GM19372 (cell line): ENCODE data around the gene PP2D1.
"Not testable (repeated sequence)": the region's sequence is repeated elsewhere in the genome, so short reads cannot be mapped to it uniquely, and the experiment has no call there.

ENCODE experiments used
- ATAC-seq: cut with Tn5 transposase; IDR thresholded peaks from one replicate; pipeline ENCODE4 v1.9.1; 2021; ENCODE audit warnings: mild to moderate bottlenecking, low read depth, moderate library complexity; ENCODE audit not compliant: unreplicated experiment

The PP2D1 gene

DNA sequence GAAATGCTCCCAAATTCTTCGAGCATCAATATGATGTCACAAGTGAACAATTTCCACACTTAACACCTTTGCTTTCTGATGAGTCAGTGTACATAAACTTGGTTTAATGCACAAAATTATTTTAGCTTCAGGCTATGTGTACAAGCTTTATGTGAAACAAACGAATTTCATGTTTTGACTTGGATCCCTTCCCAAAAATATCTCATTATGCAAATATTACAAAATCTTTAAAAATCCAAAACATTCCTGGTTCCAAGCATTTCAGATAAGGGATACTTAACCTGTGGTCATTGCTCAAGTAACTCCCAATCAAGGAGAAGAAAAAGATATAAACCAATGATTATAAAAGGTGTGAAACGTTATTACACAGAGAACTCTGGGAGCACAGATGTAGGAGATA is 40.0 kb downstream of the PP2D1 start:
- no peak for ATAC-seq

DNA sequence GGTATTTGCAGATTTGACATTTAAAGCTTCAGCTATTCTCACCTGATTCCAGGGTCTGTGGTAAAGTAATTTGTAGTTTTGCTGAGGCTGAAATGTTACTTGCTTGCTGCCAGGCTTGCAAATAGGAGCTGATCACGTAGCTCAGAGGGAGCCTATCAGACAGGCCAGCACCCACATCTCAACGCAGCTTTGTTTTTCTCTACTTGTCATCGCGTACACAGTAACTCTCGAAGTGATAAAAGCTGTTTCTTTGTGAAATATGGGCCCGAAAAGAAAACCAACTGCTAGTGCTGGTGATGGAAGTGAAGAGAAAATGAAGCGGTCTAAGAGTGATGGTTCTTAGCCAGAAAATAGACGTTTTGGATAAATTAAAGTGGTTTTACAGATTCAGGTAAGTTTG is 41.7 kb downstream of the PP2D1 start:
- no peak for ATAC-seq

DNA sequence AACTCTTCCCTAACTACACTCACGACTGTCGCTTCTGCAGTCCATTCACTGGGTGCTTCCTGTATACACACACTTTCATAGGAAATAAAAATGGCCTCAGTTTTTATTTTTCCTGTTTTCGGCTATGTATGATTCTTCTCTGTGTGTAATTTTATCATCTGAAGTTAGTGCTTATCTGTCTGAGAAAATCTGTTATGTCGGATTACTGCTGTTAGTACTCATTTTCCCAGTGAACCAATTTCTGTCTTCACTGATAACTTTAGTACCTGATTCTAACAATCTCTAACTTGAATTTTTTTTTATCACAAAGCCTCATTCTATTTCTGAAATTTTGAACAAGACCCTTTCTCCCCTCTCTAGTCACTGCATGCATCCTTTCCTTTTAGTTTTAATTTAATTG is 44.3 kb downstream of the PP2D1 start:
- no peak for ATAC-seq

DNA sequence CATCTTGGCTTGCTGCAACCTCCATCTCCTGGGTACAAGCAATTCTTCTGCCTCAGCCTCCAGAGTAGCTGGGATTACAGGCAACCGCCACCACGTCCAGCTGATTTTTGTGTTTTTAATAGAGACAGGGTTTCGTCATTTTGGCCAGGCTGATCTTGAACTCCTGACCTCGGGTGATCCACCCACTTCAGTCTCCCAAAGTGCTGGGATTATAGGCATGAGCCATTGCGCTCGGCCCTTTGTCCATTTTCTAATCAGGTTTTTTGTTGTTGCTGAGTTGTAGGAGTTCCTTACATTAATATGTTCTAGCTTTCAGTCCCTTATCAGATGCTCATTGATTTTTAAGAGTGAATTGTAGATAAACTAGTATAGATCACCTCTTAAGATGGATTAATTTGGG is 44.9 kb downstream of the PP2D1 start:
- no peak for ATAC-seq

DNA sequence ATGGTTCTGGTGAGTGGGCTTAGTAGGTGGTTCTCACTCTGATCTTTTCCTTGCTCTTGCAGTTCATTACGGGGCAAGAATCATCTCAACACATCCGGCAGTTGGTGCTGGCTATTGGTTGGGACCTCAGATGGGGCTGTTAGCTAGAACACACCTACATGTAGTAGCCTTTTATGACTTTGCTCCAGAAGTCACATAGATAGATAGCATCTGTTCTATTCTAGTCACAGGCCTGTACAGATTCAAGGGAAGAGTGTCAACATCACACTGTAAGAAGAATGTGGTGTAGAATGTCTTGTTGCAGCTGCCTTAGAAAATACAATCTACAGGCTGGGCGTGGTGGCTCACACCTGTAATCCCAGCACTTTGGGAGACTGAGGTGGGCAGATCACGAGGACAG is 50.1 kb downstream of the PP2D1 start:
- ATAC-seq = no peak

DNA sequence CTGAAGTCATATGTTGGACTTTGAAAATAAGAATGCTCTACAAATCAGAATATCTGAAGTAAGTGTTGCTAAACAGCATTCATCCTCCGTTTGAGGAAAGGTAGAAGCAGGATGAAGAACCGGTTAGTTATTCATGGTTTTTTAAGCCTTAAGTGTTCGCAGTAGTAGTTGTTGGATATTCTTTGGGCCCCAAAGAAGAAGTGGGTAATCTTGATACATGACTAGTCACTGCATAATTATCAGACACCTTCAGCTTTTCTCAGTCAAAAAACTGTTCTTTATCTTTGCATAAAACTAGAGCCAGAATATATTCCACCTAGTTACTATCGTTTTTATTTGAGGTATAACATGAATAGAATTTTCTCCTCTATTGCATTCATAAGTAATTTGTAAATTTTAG is 51.4 kb downstream of the PP2D1 start:
- ATAC-seq = no peak

DNA sequence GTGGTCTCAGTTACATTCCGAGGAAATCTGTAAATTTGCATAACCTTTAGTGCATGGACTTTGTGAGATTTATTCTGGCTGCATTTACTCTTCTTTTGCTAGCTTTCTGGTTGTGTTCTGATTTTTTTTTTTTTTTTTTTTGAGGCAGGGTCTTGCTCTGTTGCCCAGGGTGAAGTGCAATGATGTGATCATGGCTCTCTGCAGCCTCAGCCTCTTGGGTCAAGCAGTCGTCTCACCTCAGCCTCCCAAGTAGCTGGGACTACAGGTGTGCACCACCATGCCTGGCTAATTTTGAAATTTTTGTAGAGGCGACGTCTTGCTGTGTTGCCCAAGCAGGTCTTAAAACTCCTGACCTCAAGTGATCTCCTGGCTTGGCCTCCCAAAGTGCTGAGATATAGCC is 52.6 kb downstream of the PP2D1 start:
- ATAC-seq = no peak

DNA sequence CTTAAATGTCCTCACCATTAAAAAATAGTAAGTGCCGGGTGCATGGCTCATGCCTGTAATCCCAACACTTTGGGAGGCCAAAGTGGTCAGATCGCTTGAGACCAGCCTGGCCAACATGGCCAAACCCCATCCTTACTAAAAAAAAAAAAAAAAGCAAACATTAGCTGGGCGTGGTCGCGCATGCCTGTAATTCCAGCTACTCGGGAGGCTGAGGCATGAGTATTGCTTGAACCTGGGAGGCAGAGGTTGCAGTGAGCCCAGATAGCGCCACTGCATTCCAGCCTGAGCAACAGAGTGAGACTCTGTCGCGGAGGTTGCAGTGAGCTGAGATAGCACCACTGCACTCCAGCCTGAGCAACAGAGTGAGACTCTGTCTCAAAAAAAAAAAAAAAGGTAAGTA is 54.7 kb downstream of the PP2D1 start:
- ATAC-seq = not testable (repeated sequence)

DNA sequence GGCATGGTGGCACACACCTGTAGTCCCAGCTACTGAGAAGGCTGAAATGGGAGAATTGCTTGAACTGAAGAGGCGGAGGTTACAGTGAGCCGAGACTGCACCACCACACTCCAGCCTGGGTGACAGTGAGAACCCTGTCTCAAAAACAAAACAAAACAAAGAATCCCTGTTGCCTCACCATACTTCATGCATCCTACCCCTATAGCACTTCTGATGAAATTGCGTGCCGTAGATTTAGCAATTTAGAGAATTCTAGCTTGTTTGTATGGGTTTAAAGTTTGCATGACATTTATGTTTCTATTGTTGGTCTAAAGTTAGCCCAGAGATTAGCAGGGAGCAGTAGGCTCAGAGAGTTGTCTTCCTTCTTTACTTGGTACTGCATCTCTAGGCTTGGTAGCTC is 57.4 kb downstream of the PP2D1 start:
- ATAC-seq = no peak

DNA sequence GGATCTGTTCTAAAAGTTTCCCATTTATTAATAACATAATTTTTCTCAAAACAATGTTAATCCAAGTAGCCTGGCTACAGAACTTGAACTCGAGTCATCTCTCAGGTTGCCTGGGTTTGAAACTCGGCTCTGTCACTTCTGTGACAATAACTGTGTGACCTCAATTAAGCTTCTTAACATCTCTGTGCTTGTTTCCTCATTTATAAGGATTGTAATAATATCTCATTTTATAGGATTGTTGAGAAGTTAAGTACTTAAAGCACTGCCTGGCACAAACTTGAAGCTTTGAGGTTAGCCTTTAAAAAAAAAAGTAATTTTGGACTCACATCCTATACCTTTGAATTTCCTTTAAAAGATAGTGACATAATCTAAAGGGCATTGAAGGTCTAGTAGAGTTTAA is 61.7 kb downstream of the PP2D1 start:
- no peak for ATAC-seq

DNA sequence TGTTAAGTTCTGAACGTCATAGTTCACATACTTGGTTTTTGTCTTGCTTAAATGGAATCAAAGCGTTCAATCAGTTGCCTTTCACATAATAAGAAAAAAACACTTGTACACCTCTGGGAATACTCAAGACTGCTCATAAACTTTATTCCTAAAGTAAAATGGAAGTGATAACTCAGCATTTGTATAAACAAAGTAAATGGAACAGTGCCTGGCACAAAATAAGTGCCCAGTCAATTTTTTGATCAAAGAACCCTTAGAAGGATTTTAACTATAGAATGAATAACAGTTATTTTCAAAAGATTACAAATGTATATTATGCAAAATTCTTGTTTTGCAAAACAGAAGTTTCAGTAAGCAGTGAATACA is 63.9 kb downstream of the PP2D1 start:
- ATAC-seq = no peak

DNA sequence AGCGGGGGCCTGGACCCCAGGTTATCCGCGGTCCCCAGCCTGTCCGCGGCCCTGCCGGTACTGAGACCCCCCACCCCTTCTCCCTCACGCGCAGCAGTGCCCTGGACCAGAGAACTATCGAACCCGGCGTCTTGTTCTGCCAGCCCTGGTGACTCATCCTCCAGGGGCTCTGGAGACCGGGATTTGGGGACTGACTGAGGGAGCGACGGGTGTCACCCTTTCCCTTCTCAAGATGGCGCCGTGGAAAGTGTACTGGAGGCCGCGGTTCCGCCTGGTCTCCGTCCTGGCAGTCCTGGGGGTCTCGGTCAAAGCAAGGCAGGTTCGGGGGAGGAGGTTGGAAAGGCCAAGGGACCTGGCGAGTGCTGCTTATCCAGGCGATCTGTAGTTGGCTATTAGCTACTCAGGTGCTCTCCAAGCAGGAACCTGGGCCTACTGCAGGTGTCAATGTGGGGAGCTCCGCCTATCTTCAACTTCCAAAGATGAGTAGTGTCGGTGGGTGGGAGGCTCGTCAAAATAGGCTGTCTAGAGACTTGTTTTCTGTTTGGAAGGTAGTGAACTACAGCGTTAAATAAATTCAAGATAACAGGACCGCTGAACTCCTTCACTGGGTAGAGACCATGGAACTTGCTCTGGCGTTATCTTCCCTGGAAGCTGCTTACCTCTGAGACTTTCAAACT is 64.4 kb downstream of the PP2D1 start:
- ATAC-seq = peak; percentile 7

DNA sequence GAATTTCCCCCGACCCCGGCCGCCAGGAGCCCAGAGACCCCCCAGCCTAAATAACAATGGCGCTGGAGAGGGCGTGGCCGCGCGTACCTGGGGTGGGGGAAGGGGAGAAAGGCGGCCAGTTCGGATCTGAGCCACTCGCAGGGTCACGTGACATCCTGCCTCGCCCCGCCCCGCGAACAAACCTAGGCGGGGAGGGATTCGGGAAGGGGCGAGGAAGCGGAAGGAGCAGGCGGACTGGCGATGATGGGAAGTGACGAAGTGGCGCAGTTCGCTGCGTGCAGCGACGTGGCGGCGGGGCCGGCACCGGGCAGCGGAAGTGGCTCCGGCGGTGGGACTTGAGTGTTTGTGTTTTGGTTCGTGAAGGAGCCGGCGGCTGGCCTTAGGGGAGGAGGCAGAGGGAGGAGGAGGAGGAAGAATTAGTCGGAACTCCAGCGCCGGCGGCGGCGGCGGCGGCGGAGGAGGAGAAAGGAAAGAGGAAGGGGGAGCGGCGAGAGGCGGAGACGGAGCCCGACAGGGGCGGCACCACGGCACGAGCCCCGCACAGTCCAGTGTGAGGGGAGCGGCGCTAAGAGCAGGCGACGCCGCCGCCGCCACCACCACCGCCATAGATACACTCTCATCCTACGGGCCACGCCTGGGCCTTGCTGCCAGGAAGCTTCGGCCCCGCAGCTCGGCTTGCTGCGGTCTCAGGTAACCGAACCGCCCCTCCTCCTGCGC is 65.1 kb downstream of the PP2D1 start, which contains the start of gene RAB5A:
Gene RAB5A, plus strand, starts transcription at position 266 of the 717 bp plus-strand sequence. CDS start 3,802 bp downstream, outside the sequence.
- ATAC-seq = peak; percentile 94

DNA sequence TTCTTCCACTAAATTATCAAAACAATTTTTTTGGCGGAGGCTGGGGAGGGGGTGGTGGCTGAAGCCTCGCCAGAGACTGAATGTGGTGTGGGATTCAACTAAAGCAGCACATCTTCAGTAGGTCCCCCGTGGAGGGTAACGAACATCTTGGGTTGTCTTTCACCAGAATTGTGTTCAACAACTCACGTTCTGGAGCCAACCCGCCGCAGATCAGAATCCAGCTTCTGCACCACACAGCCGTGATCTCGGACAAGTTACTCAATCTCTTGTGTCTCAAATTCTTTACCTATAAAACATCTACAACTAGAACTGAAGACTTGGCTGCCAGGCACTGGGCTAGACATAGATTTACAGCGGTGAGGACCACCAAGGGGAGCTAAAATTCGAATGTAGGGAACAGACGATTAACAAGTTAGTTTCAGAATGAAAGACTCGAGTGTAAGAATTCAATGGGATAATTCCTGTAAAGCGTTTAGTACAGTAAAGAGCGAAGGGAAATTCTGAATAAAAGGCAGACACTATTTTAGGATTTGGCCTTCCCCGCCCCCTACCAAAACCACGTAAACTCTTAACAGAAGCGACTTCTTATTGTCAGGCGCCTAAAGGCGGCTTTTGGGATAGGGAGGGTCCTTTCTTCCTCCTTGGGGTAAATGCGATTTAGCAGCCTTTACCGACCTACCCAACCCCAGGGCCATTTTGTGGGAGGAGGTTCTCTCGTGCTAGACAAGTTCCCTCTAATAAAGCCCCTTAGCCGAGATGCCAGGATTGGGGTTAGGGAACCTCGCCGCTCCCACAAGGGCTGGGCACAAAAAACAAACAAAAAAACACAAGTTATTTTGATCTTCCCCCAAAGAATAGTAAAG is 65.9 kb downstream of the PP2D1 start:
- ATAC-seq = peak; percentile 1

DNA sequence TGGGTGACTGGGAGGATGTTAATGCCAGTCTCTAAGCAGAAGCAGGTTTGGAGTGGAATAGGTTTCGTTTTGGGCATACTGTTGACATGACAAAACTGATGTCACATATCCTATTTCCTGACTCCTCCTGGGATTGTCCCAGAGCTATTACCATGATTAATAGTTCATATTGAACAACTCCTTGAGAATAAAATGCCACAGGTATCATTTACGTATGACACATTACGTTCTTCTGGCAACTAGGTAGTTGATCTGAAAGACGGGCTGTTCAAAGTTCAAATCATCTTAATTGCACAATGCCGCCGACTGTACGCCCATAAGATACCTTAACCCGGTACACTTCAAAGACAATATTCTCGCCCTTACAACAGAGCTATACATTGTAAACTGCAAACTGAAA is 66.5 kb downstream of the PP2D1 start:
- no peak for ATAC-seq

DNA sequence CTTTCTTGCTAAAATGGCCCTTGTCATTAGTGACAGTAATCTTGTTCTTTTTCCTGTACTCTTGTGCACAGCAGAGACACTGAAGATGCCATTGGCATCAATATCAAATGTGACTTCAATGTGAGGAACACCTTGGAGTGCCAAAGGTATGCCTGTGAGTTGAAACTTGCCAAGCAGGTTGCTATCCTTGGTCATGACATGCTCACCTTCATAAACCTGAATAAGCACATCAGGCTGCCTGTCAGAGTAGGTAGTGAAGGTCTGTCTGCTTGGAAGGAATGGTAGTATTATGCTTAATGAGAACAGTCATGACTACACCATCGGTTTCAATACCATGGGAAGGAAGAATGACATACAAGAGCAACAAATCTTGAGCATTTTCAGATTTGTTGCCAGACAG is 71.4 kb downstream of the PP2D1 start:
- ATAC-seq = no peak

DNA sequence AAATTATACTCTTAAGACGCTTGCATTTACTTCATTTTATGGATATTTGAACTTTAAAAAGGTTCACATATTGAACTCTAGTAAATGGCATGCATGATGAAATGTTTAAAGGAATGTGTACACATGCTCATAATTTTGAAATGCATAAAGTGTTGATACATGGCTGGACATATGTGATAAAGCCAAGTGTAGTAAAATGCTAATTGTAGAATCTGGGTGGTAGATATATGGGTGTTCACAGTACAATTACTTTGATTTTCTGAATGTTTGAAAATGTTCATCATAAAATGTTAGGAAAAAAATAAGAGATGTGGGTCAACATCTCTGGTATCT is 73.8 kb downstream of the PP2D1 start:
- no peak for ATAC-seq

DNA sequence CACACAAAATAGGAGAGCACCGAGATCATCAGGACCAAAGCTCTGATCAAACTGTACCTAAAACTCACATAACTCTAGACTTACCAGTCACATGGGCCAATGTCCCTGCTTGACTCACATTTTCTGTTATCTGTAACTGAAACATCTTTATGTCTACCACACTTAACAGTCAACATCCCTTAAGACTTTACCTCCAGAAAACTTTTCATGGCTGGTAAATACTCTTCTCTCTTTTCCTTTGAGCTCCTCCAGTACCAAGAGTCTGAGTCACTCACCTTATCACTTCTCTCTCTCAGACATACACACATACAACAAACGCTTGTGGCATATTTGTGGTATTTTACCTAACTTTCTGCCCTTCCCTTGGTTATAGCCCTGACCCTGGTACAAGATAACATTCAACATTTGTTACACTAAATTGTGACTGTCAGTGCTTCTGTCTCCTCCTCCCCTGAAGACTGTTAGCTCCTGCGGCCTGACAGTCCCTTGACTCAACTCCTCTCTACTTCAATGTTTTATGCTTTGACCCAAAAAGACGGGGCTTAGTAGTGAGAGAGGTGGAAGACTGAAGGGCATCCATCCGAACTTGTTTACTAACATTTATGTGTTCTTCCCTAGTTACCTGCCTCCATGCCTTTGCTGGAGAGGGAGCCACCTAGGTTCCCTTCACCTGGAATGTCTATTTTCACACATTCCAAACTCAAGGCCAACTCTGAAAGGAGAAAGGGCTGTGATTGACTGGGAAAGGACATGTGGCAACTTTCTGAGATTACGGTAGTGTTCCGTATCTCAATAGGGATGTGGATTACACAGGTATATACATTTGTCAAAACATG is 74.4 kb downstream of the PP2D1 start:
- ATAC-seq = no peak
